HG02973 (cell line): ENCODE results near the gene RAI14.
"Not testable (repeated sequence)": the region's sequence is repeated elsewhere in the genome, so short reads cannot be mapped to it uniquely, and the experiment has no call there.

Experiments
- ATAC-seq: cut with Tn5 transposase; IDR thresholded peaks from one replicate; pipeline ENCODE4 v1.9.1; 2021; ENCODE audit warnings: moderate library complexity; ENCODE audit not compliant: unreplicated experiment

RAI14 gene

GRCh38 chr5:34724741-34725140 lies 68.6 kb downstream of the RAI14 start:
- no peak for ATAC-seq

- not testable (repeated sequence) for ATAC-seq
These were observed 71.1 kb downstream of the RAI14 start for GRCh38 chr5:34727166-34727749.

GRCh38 chr5:34728236-34728635 lies 72.1 kb downstream of the RAI14 start:
- ATAC-seq: no peak

GRCh38 chr5:34731435-34732232 lies 75.5 kb downstream of the RAI14 start:
- no peak for ATAC-seq

GRCh38 chr5:34734326-34734725 lies 78.2 kb downstream of the RAI14 start:
- ATAC-seq: no peak

GRCh38 chr5:34735491-34736426 lies 79.6 kb downstream of the RAI14 start:
- ATAC-seq: no peak

- ATAC-seq: no peak
These were observed 80.5 kb downstream of the RAI14 start for GRCh38 chr5:34736445-34737115.

- ATAC-seq: no peak
These were observed 81.6 kb downstream of the RAI14 start for GRCh38 chr5:34737731-34738130.

GRCh38 chr5:34738381-34738780 lies 82.3 kb downstream of the RAI14 start:
- ATAC-seq: no peak

GRCh38 chr5:34740389-34740806 lies 84.3 kb downstream of the RAI14 start:
- no peak for ATAC-seq

- ATAC-seq: no peak
These were observed 85.9 kb downstream of the RAI14 start for GRCh38 chr5:34742061-34742460.

GRCh38 chr5:34743878-34744277 lies 87.8 kb downstream of the RAI14 start:
- ATAC-seq: no peak

GRCh38 chr5:34748431-34748830 lies 92.3 kb downstream of the RAI14 start:
- ATAC-seq: no peak

- no peak for ATAC-seq
These were observed 93.3 kb downstream of the RAI14 start for GRCh38 chr5:34749431-34749873.

- no peak for ATAC-seq
These were observed 94.1 kb downstream of the RAI14 start for GRCh38 chr5:34750206-34750605.

GRCh38 chr5:34751807-34752736 lies 95.9 kb downstream of the RAI14 start:
- ATAC-seq: no peak

GRCh38 chr5:34753236-34753635 lies 97.1 kb downstream of the RAI14 start:
- ATAC-seq: not testable (repeated sequence)

- no peak for ATAC-seq
These were observed 99.8 kb downstream of the RAI14 start for GRCh38 chr5:34755926-34756325.

GRCh38 chr5:34756781-34757624 lies 100.9 kb downstream of the RAI14 start:
- no peak for ATAC-seq
